GM23248 (cell line): ENCODE data around the gene PKD1L1.

ENCODE experiments used
- EZH2 ChIP-seq: fragments of 200-600 bp; sonication (generic); IDR thresholded peaks from 2 replicates; pipeline ENCODE4 v1.6.1; 2018; ENCODE audit warnings: antibody characterized with exemption, mild to moderate bottlenecking; ENCODE audit not compliant: insufficient read depth, poor library complexity, severe bottlenecking
- EZH2phosphoT487 ChIP-seq: fragments of 200-600 bp; sonication (generic); IDR thresholded peaks from 2 replicates; pipeline ENCODE4 v1.6.1; 2018; ENCODE audit warnings: antibody characterized with exemption, moderate library complexity, mild to moderate bottlenecking, low read depth; ENCODE audit not compliant: insufficient read depth

- TF ChIP-seq EZH2: no peak
- no peak for TF ChIP-seq EZH2phosphoT487
These were observed 11.9 kb downstream of the PKD1L1 start for GRCh38 chr7:47936323-47936722.
